Testis (tissue), 3 donors: ENCODE measurements around the gene SLC35D1. TPM values are rescaled to one million over a fixed set of nuclear protein-coding genes. Genes with fewer than 3 reads are reported as not detected.
A peak's percentile ranks its signal among the peaks of the same experiment; 100 is the strongest.

ENCODE experiments used
- DNase-seq: peaks from one replicate; pipeline ENCODE4 v3.0.0-alpha.2; 2019
- H3K27ac ChIP-seq, 2 donors: fragments of 200-600 bp; sonication (generic); one replicate each; pipeline ENCODE4 v1.5.1; 2019
- H3K27me3 ChIP-seq: fragments of 200-600 bp; sonication (generic); one replicate; pipeline ENCODE4 v1.5.1; 2019
- H3K36me3 ChIP-seq: fragments of 200-600 bp; sonication (generic); one replicate; pipeline ENCODE4 v1.5.1; 2017; ENCODE audit warnings: low read depth; ENCODE audit errors: missing control alignments
- H3K4me1 ChIP-seq: fragments of 200-600 bp; sonication (generic); one replicate; pipeline ENCODE4 v1.5.1; 2019
- H3K4me3 ChIP-seq, 2 donors: fragments of 200-600 bp; sonication (generic); one replicate each; pipeline ENCODE4 v1.5.1; 2017 to 2019
- H3K9me3 ChIP-seq: fragments of 200-600 bp; sonication (generic); one replicate; pipeline ENCODE4 v1.5.1; 2017
- POLR2A ChIP-seq: fragments of 450-650 bp; IDR thresholded peaks from one replicate; pipeline ENCODE4 v1.6.1; 2017; ENCODE audit warnings: antibody characterized with exemption, mild to moderate bottlenecking, moderate library complexity
- WGBS, 2 donors: methylation state at CpG; one replicate each; pipeline ENCODE4 v1.1.5; 2018; 5-methylcytosine and 5-hydroxymethylcytosine counted together
- intact Hi-C: fragments of 100-400 bp; cut with DNase I; formaldehyde crosslinking; loops from one replicate; pipeline ENCODE4 v1.15.1; 2023; ENCODE audit warnings: low total_unique reads
- polyA plus RNA-seq: library from polyadenylated mRNA; stranded (reverse); fragments of 350-450 nt; fragmentation: Illumina TruSeq; extraction: RNeasy Lipid Tissue Mini Kit (QIAGEN cat#74804); gene quantifications from one replicate; pipeline ENCODE4 v1.2.3, GENCODE V29; 2014; ENCODE audit warnings: low read depth, low replicate concordance; ENCODE audit not compliant: insufficient read depth
- total RNA-seq, 2 donors: library from RNA; depleted of rRNA; stranded (reverse); fragments of >200 nt; gene quantifications; one replicate each; pipeline ENCODE4 v1.2.3, GENCODE V29; 2016
- TF ChIP-seq, protein P1 (sequence below), 3 experiments: fragments of 450-650 bp in 2 of 3; fragments of 200-600 bp in 1 of 3; sonication (generic) in 1 of 3; IDR thresholded peaks; one replicate each; pipeline ENCODE4 v1.5.1; 2016 to 2019; ENCODE audit warnings: antibody characterized with exemption in 3 of 3, mild to moderate bottlenecking in 2 of 3, moderate library complexity in 1 of 3

Gene SLC35D1
- total and polyA plus RNA-seq, 3 donors from 2014 or later = 11.3 to 17.2 (median 15.5) TPM

DNA sequence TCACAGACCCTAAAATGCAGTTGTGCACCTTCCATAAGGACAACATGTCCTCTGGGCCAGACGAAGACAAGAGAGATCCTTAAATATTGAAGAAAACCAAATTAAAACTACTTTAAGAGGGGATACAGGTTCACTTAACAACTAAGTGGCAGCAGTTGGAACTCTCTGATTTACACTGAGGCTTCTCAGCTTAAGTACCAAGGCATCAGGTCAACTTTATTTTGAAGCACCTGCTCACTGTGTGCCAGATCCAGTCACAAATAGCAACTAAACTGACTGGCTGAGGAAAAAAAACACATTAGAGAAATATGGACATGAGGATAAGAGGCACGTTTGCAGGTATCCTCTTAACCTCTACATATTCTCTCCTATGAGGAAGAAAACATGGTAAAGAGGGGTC lies 33.2 kb downstream of the SLC35D1 start:
- Histone ChIP-seq H3K4me1 (no peaks in the 10 kb centered on the region), H3K9me3 (no peaks in the 10 kb centered on the region), H3K27ac (peak overlapping the region in 1 of 2 donors; percentile 1), H3K4me3 (no peak overlapping the region), H3K36me3 (no peaks in the 10 kb centered on the region), H3K27me3 (no peaks in the 10 kb centered on the region)
- no peak for TF ChIP-seq POLR2A
- TF ChIP-seq, protein P1, sequence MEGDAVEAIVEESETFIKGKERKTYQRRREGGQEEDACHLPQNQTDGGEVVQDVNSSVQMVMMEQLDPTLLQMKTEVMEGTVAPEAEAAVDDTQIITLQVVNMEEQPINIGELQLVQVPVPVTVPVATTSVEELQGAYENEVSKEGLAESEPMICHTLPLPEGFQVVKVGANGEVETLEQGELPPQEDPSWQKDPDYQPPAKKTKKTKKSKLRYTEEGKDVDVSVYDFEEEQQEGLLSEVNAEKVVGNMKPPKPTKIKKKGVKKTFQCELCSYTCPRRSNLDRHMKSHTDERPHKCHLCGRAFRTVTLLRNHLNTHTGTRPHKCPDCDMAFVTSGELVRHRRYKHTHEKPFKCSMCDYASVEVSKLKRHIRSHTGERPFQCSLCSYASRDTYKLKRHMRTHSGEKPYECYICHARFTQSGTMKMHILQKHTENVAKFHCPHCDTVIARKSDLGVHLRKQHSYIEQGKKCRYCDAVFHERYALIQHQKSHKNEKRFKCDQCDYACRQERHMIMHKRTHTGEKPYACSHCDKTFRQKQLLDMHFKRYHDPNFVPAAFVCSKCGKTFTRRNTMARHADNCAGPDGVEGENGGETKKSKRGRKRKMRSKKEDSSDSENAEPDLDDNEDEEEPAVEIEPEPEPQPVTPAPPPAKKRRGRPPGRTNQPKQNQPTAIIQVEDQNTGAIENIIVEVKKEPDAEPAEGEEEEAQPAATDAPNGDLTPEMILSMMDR (IDR thresholded peaks at IDR 0.05) = no peak
- DNase-seq = no peak
- 26 to 55% methylated on average over 2 of the region's 2 CpGs for WGBS, 2 donors
- intact Hi-C loops = no loop called here

DNA sequence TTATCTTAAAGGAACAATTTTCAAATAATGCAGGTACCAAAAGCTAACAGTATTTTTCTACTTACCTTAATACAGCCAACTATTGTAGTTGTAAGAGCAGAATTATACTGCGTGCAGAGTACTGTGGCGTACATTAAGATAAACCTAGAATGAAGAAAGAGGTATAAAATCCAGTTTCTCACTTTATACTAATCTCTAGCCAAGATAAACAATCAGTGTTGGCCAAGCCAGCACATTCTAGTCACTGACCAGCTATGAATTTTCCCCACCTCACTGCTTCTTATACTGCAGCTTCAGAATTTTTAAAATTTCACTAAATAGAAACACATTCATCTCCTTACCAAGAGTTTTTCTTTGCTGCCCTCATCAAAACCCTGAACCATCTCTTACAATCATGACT lies 33.6 kb downstream of the SLC35D1 start:
- 58 to 74% methylated on average over 2 of the region's 2 CpGs for WGBS, 2 donors

DNA sequence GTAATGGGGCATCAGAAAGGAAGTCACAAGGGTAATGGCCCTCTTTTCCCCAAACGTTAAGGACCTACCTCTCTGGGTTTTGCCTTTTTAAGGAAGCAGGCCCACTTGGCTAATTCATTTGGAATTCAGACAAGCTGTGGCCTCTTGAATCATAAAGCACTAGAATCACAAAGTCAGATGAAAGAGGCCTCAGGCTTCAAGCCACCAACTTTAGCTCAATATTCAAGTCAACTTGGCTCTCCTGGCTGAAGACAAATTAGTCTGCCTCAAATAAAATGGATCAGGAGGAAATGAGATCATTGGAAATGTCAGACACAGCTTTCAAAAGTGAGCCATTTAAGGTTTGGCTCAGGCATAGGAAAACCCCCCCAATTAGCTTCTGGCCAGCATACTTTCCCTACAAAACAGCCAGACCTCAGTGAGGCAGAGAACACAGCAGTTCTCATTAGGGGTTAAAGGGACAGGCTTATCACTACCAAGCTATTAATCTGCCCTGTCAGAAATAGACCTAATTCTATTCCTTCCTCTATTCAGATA lies 34.3 kb downstream of the SLC35D1 start:
- Histone ChIP-seq H3K27ac (no peak overlapping the region), H3K4me1 (no peaks in the 10 kb centered on the region)

More for the DNA sequence above, 33.6 kb downstream of the SLC35D1 start:
- intact Hi-C loops = no loop called here
- Histone ChIP-seq H3K4me1 (no peaks in the 10 kb centered on the region), H3K4me3 (no peak overlapping the region), H3K36me3 (no peaks in the 10 kb centered on the region), H3K27ac (peak overlapping the region in 1 of 2 donors; percentile 1), H3K27me3 (no peaks in the 10 kb centered on the region), H3K9me3 (no peaks in the 10 kb centered on the region)
- no peak for TF ChIP-seq POLR2A
- TF ChIP-seq, protein P1 (IDR thresholded peaks at IDR 0.05) = no peak
- DNase-seq = no peak

DNA sequence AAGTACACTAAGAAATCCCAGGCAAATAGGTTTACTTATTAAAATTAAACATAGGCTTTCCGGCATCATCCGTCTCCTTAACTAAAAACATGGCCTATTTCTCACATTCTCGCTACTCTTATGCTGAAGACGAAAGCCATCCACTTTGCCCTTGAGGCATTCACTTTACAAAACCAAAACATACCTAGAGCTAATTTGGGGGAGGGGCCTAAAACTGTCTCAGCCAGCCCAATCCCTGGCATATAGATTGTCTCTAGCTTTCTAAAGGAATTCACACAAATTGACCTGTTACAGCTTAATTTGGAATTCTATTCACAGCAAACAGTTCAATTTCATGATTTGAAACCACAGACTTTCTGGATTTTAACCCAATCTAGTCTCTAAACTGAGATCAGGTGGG lies 34.8 kb downstream of the SLC35D1 start:
- intact Hi-C loops = no loop called here
- no peak overlapping the region for H3K27ac ChIP-seq

More for the DNA sequence above, 34.3 kb downstream of the SLC35D1 start:
- TF ChIP-seq POLR2A = no peak
- TF ChIP-seq, protein P1 (IDR thresholded peaks at IDR 0.05) = no peak
- intact Hi-C loops = no loop called here
- no peak for DNase-seq
- no peaks in the 10 kb centered on the region for H3K27me3 ChIP-seq
- 36 to 53% methylated on average over 1 of the region's 1 CpG for WGBS, 2 donors
- H3K4me3 ChIP-seq = no peak overlapping the region
- H3K36me3 ChIP-seq = no peaks in the 10 kb centered on the region
- no peaks in the 10 kb centered on the region for H3K9me3 ChIP-seq

More for the DNA sequence above, 34.8 kb downstream of the SLC35D1 start:
- no peaks in the 10 kb centered on the region for H3K27me3 ChIP-seq
- 96 to 98% methylated on average over 4 of the region's 4 CpGs for WGBS, 2 donors
- H3K9me3 ChIP-seq = no peaks in the 10 kb centered on the region
- no peak for DNase-seq
- H3K4me1 ChIP-seq = no peaks in the 10 kb centered on the region
- no peak overlapping the region for H3K4me3 ChIP-seq
- H3K36me3 ChIP-seq = no peaks in the 10 kb centered on the region
- TF ChIP-seq, protein P1 (IDR thresholded peaks at IDR 0.05) = no peak
- TF ChIP-seq POLR2A = no peak
